Astrocyte (in vitro differentiated cells and primary cell): ENCODE measurements around the gene STK26.

Experiments used
- CTCF ChIP-seq: IDR thresholded peaks from 2 replicates; pipeline ENCODE4 v1.5.1; 2011; ENCODE audit warnings: low read depth, mild to moderate bottlenecking, inconsistent platforms, low read length, moderate library complexity; ENCODE audit not compliant: insufficient read depth
- EZH2 ChIP-seq: IDR thresholded peaks from 2 replicates; pipeline ENCODE4 v1.6.1; 2012; ENCODE audit warnings: mild to moderate bottlenecking, low read length, inconsistent platforms; ENCODE audit not compliant: insufficient read depth

- TF ChIP-seq CTCF (no peak), EZH2 (no peak)
Observed at GRCh38 chrX:131975851-131976250, 47.3 kb upstream of the STK26 start.
